PC-9 (cell line): ENCODE data around the gene ZNF322. TPM values are rescaled to one million over a fixed set of nuclear protein-coding genes. Genes with fewer than 3 reads are reported as not detected.

Experiments
- BruUV-seq: library from RNA; stranded (reverse); fragments of 400-500 nt; replicated peaks from 2 replicates; lab custom pipeline; 2021; lab: Mats Ljungman, UMichigan
- CTCF ChIA-PET: fragments of 300-600 bp; sonication (Branson Sonifier 250); formaldehyde crosslinking; loops from one replicate; lab custom pipeline; 2022; ENCODE audit warnings: antibody characterized with exemption; lab: Charles Lee
- POLR2A ChIA-PET: fragments of 300-600 bp; sonication (Branson Sonifier 250); formaldehyde crosslinking; loops from one replicate; lab custom pipeline; 2022; ENCODE audit warnings: antibody characterized with exemption; ENCODE audit not compliant: unreplicated experiment; lab: Charles Lee
- DNase-seq, 2 experiments: peaks; one replicate each; pipeline versions ENCODE4 v3.0.0 to v3.0.0-alpha.2; 2015 to 2022; ENCODE audit warnings: mixed read lengths in 1 of 2
- H2AFZ ChIP-seq: fragments of 200-600 bp; sonication (generic); 2 replicates; pipeline ENCODE4 v1.8.1; 2017; ENCODE audit warnings: antibody characterized with exemption
- H3F3A ChIP-seq: fragments of 200-600 bp; sonication (generic); 2 replicates; pipeline ENCODE4 v1.8.1; 2017; ENCODE audit warnings: antibody characterized with exemption, mild to moderate bottlenecking, low read depth; ENCODE audit not compliant: insufficient read depth
- H3K27ac ChIP-seq: fragments of 200-600 bp; sonication (generic); 2 replicates; pipeline ENCODE4 v1.6.1; 2016; ENCODE audit warnings: mixed run types
- H3K27me3 ChIP-seq: fragments of 200-600 bp; sonication (generic); 2 replicates; pipeline ENCODE4 v1.6.1; 2016; ENCODE audit warnings: low read depth, mixed run types; ENCODE audit not compliant: insufficient read depth
- H3K36me3 ChIP-seq: fragments of 200-600 bp; sonication (generic); 2 replicates; pipeline ENCODE4 v1.6.1; 2016; ENCODE audit warnings: low read depth, mixed run types
- H3K4me1 ChIP-seq: fragments of 200-600 bp; sonication (generic); replicated peaks from 2 replicates; pipeline ENCODE4 v1.6.1; 2016; ENCODE audit warnings: mixed run types; ENCODE audit not compliant: insufficient read depth
- H3K4me2 ChIP-seq: fragments of 200-600 bp; sonication (generic); 2 replicates; pipeline ENCODE4 v1.6.1; 2017; ENCODE audit warnings: mixed run types
- H3K4me3 ChIP-seq: fragments of 200-600 bp; sonication (generic); 2 replicates; pipeline ENCODE4 v1.6.1; 2016; ENCODE audit warnings: mixed run types
- H3K79me2 ChIP-seq: fragments of 200-600 bp; sonication (generic); 2 replicates; pipeline ENCODE4 v1.6.1; 2017; ENCODE audit warnings: low read depth, mixed run types
- H3K9me2 ChIP-seq: fragments of 200-600 bp; sonication (generic); 2 replicates; pipeline ENCODE4 v1.8.1; 2017; ENCODE audit warnings: mild to moderate bottlenecking; ENCODE audit not compliant: insufficient read depth
- H3K9me3 ChIP-seq: fragments of 200-600 bp; sonication (generic); 2 replicates; pipeline ENCODE4 v1.8.1; 2016; ENCODE audit warnings: low read depth; ENCODE audit not compliant: insufficient read depth
- H4K20me1 ChIP-seq: fragments of 200-600 bp; sonication (generic); 2 replicates; pipeline ENCODE4 v1.8.1; 2017; ENCODE audit not compliant: insufficient read depth
- CTCF ChIP-seq: fragments of 200-600 bp; sonication (generic); conservative IDR thresholded peaks from 2 replicates; pipeline ENCODE4 v1.6.1; 2017; ENCODE audit warnings: mixed run types, antibody characterized with exemption, mild to moderate bottlenecking, moderate library complexity
- EZH2 ChIP-seq: fragments of 200-600 bp; sonication (generic); IDR thresholded peaks from 2 replicates; pipeline ENCODE4 v1.8.0; 2017; ENCODE audit warnings: antibody characterized with exemption, low read depth
- intact Hi-C: fragments of 100-400 bp; cut with micrococcal nuclease; formaldehyde crosslinking; loops from one replicate; pipeline ENCODE4 v1.10.0; 2022; ENCODE audit not compliant: unreplicated experiment
- total RNA-seq: library from RNA; stranded (reverse); gene quantifications from 2 replicates; pipeline ENCODE4 v1.2.3, GENCODE V29; 2021

The ZNF322 gene
- total RNA-seq, 1 experiment from 2014 or later, result 23.0 TPM

DNA sequence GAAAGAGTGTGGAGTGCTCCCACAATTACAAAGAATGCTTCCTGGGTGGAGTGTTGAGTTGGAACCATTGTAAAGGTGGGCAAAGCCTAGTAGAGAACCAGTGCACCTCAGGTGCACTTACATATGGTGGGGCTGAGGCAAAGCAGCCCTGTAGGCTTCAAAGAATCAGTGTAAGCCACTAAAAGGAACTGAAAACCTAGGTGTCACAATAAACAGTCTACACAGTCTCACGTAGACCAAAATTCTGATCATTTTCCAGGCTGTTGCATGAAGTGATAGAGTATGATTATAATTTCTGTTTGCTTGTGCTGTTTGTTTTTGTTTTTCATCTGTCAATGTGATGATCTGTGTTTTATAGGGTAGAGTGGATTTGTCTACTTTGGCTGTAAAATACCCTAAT, 60.0 kb downstream of the ZNF322 start:
- POLR2A ChIA-PET, result no interaction called here
- CTCF ChIA-PET, result interaction anchor here (0.6 kb wide), 1 partner anchor 409 kb away, joined by 3 read pairs; no protein-coding TSS in a partner anchor
- BruUV-seq, result no TSS peak

DNA sequence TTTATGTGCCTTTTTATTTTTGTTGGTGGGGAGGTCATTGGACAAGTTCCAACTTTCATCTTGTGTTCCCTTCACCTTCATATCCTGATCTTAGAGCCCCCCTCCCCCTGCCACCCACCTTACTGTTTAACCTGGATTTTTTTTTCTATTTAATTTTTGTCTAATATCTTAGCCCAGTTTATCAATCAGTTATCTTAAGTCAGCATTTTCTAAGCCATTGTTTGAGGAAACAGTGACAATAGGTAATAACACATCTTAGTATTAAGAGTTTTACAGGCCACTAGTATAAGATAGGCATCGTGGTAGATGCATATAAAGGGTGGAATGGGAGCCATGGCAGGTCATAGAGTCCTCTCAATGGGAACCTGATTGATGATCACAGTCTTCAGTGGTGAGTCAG, 60.4 kb downstream of the ZNF322 start:
- Histone ChIP-seq H3K79me2 (peaks cover 20% of the 10 kb centered on the region), H3K4me1 (0 out of 2 replicates have a peak, but pooled peaks cover 8% of the 10 kb centered on the region), H3K4me2 (no peak overlapping the region), H2AFZ (no peak overlapping the region), H3K9me2 (no peaks in the 10 kb centered on the region), H4K20me1 (no peaks in the 10 kb centered on the region), H3K4me3 (no peak overlapping the region), H3F3A (peaks cover 25% of the 10 kb centered on the region; the same call in 1 of the 2 replicates), H3K9me3 (no peaks in the 10 kb centered on the region), H3K27ac (no peak overlapping the region), H3K36me3 (peaks cover 9% of the 10 kb centered on the region; the same call in 1 of the 2 replicates), H3K27me3 (no peaks in the 10 kb centered on the region)
- no peak for TF ChIP-seq EZH2
- TF ChIP-seq CTCF, result no peak
- CTCF ChIA-PET, result no interaction called here
- no peak for DNase-seq
- BruUV-seq, result no TSS peak
- POLR2A ChIA-PET, result no interaction called here
- intact Hi-C loops, result loop anchor here (5.0 kb wide), 3 partner anchors 377 to 1298 kb away; a partner anchor contains a TSS

More for the DNA sequence above, 60.0 kb downstream of the ZNF322 start:
- 0 out of 2 replicates have a peak, but pooled peaks cover 8% of the 10 kb centered on the region for H3K4me1 ChIP-seq
- intact Hi-C loops, result loop anchor here (5.0 kb wide), 3 partner anchors 377 to 1298 kb away; a partner anchor contains a TSS
- peaks cover 25% of the 10 kb centered on the region; the same call in 1 of the 2 replicates for H3F3A ChIP-seq
- peaks cover 9% of the 10 kb centered on the region; the same call in 1 of the 2 replicates for H3K36me3 ChIP-seq
- H3K4me2 ChIP-seq, result no peak overlapping the region
- H3K9me2 ChIP-seq, result no peaks in the 10 kb centered on the region
- peaks cover 20% of the 10 kb centered on the region for H3K79me2 ChIP-seq
- H3K4me3 ChIP-seq, result no peak overlapping the region
- TF ChIP-seq EZH2, result no peak
- TF ChIP-seq CTCF, result no peak
- no peak overlapping the region for H2AFZ ChIP-seq
- H3K9me3 ChIP-seq, result no peaks in the 10 kb centered on the region
- H3K27me3 ChIP-seq, result no peaks in the 10 kb centered on the region
- H4K20me1 ChIP-seq, result no peaks in the 10 kb centered on the region
- H3K27ac ChIP-seq, result no peak overlapping the region
- no peak for DNase-seq

DNA sequence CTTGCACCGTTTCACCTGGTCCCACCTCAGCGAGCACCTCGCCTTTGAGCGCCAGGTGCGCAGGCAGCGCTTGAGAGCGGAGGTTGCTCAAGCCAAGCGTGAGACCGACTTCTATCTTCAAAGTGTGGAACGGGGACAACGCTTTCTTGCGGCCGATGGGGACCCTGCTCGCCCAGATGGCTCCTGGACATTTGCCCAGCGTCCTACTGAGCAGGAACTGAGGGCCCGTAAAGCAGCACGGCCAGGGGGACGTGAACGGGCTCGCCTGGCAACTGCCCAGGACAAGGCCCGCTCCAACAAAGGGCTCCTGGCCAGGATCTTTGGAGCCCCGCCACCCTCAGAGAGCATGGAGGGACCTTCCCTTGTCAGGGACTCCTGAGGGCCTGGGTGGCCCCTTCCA, 61.3 kb downstream of the ZNF322 start:
- H2AFZ ChIP-seq, result no peak overlapping the region
- H3K4me3 ChIP-seq, result peak overlapping the region; percentile 91; the same call in 1 of the 2 replicates
- H3K27me3 ChIP-seq, result no peaks in the 10 kb centered on the region
- 0 out of 2 replicates have a peak, but pooled peaks cover 8% of the 10 kb centered on the region for H3K4me1 ChIP-seq
- no peak for TF ChIP-seq EZH2
- no peak for TF ChIP-seq CTCF
- peaks cover 25% of the 10 kb centered on the region; the same call in 1 of the 2 replicates for H3F3A ChIP-seq
- POLR2A ChIA-PET, result no interaction called here
- H3K9me2 ChIP-seq, result no peaks in the 10 kb centered on the region
- no peaks in the 10 kb centered on the region for H3K9me3 ChIP-seq
- no peak overlapping the region for H3K27ac ChIP-seq
- no TSS peak for BruUV-seq
- peak overlapping the region; percentile 99 for H3K4me2 ChIP-seq
- CTCF ChIA-PET, result no interaction called here
- no peaks in the 10 kb centered on the region for H4K20me1 ChIP-seq
- H3K36me3 ChIP-seq, result peaks cover 9% of the 10 kb centered on the region; the same call in 1 of the 2 replicates
- peaks cover 20% of the 10 kb centered on the region for H3K79me2 ChIP-seq
- intact Hi-C loops, result loop anchor here (5.0 kb wide), 3 partner anchors 376 to 1299 kb away; a partner anchor contains a TSS
- DNase-seq, result no peak
